NB4 (cell line): ENCODE results near the gene AS3MT.
"Not testable (repeated sequence)": the region's sequence is repeated elsewhere in the genome, so short reads cannot be mapped to it uniquely, and the experiment has no call there.

ENCODE experiments used
- DNase-seq: peaks from one replicate; pipeline ENCODE4 v3.0.0; 2010; ENCODE audit warnings: low read depth
- H3K4me3 ChIP-seq: one replicate; pipeline ENCODE4 v1.5.1; 2011; ENCODE audit warnings: mild to moderate bottlenecking, low read depth, low read length, moderate library complexity
- CTCF ChIP-seq: IDR thresholded peaks from one replicate; pipeline ENCODE4 v1.5.1; 2012; ENCODE audit warnings: low read depth, low read length
- MAX ChIP-seq: IDR thresholded peaks from 2 replicates; pipeline ENCODE4 v1.6.1; 2011; ENCODE audit warnings: low read depth, low read length
- MYC ChIP-seq: IDR thresholded peaks from 2 replicates; pipeline ENCODE4 v1.6.1; 2011; ENCODE audit warnings: low read depth, low read length
- POLR2A ChIP-seq: IDR thresholded peaks from 2 replicates; pipeline ENCODE4 v1.6.1; 2011; ENCODE audit warnings: mild to moderate bottlenecking; ENCODE audit not compliant: insufficient read length; ENCODE audit errors: extremely low read depth

The AS3MT gene

GRCh38 chr10:102927311-102928010 lies 58.2 kb downstream of the AS3MT start:
- no peak overlapping the region for H3K4me3 ChIP-seq
- no peak for TF ChIP-seq MAX
- TF ChIP-seq MYC: no peak
- no peak for TF ChIP-seq POLR2A
- no peak for TF ChIP-seq CTCF
- DNase-seq: peak; percentile 87

- H3K4me3 ChIP-seq: not testable (repeated sequence)
Observed at GRCh38 chr10:102928442-102928841, 59.2 kb downstream of the AS3MT start.

GRCh38 chr10:102930720-102931119 lies 61.5 kb downstream of the AS3MT start:
- H3K4me3 ChIP-seq: no peak overlapping the region
- no peak for TF ChIP-seq MAX
- TF ChIP-seq CTCF: no peak
- TF ChIP-seq MYC: no peak
- no peak for TF ChIP-seq POLR2A
- no peak for DNase-seq

More at GRCh38 chr10:102928442-102928841, 59.2 kb downstream of the AS3MT start:
- DNase-seq: not testable (repeated sequence)

- DNase-seq: no peak
- H3K4me3 ChIP-seq: no peak overlapping the region
- TF ChIP-seq MAX (no peak), CTCF (no peak), MYC (no peak), POLR2A (no peak)
Observed at GRCh38 chr10:102931643-102932042, 62.4 kb downstream of the AS3MT start.

GRCh38 chr10:102935505-102935904 lies 66.2 kb downstream of the AS3MT start:
- no peak for TF ChIP-seq MYC
- TF ChIP-seq CTCF: no peak
- DNase-seq: no peak

GRCh38 chr10:102935939-102936605 lies 66.8 kb downstream of the AS3MT start:
- no peak overlapping the region for H3K4me3 ChIP-seq
- no peak for TF ChIP-seq MYC
- no peak for TF ChIP-seq MAX
- no peak for TF ChIP-seq CTCF
- TF ChIP-seq POLR2A: no peak
- DNase-seq: no peak

More at GRCh38 chr10:102935505-102935904, 66.2 kb downstream of the AS3MT start:
- H3K4me3 ChIP-seq: no peak overlapping the region
